SK-N-SH treated with all-trans-retinoic acid at 6 μM for 48 hours (cell line): ENCODE data around the gene APOO.

Experiments used
- ARNTL ChIP-seq: fragments of 450-650 bp; formaldehyde crosslinking; IDR thresholded peaks from 2 replicates; pipeline ENCODE4 v1.5.0; 2020; ENCODE audit warnings: low read depth, mild to moderate bottlenecking, moderate library complexity, borderline replicate concordance
- PATZ1 ChIP-seq: fragments of 250-450 bp; sonication (Bioruptor Pico); IDR thresholded peaks from 2 replicates; pipeline ENCODE4 v1.8.0; 2020; ENCODE audit warnings: mild to moderate bottlenecking, moderate library complexity, borderline replicate concordance
- PPARA ChIP-seq: fragments of 250-450 bp; sonication (Bioruptor Pico); IDR thresholded peaks from 2 replicates; pipeline ENCODE4 v1.5.0; 2020; ENCODE audit warnings: mild to moderate bottlenecking, borderline replicate concordance
- RARB ChIP-seq: fragments of 250-450 bp; sonication (Bioruptor Pico); IDR thresholded peaks from 2 replicates; pipeline ENCODE4 v1.8.0; 2021; ENCODE audit warnings: mild to moderate bottlenecking, moderate library complexity
- TCF4 ChIP-seq: fragments of 250-450 bp; sonication (Bioruptor Pico); IDR thresholded peaks from 2 replicates; pipeline ENCODE4 v1.8.0; 2021; ENCODE audit warnings: mild to moderate bottlenecking, moderate library complexity, borderline replicate concordance
- TSHZ2 ChIP-seq: fragments of 250-450 bp; sonication (Bioruptor Pico); IDR thresholded peaks from 2 replicates; pipeline ENCODE4 v1.5.0; 2020; ENCODE audit warnings: mild to moderate bottlenecking, moderate library complexity
- ZFP3 ChIP-seq: fragments of 250-450 bp; sonication (Bioruptor Pico); IDR thresholded peaks from 2 replicates; pipeline ENCODE4 v1.5.0; 2020; ENCODE audit warnings: mild to moderate bottlenecking, moderate library complexity
- ZNF8 ChIP-seq: fragments of 450-650 bp; formaldehyde crosslinking; IDR thresholded peaks from 2 replicates; pipeline ENCODE4 v1.5.0; 2020; ENCODE audit warnings: mild to moderate bottlenecking, moderate library complexity

- TF ChIP-seq ZNF8 (CRISPR knock-in tag) (no peak), ARNTL (CRISPR knock-in tag) (no peak), PATZ1 (no peak), RARB (no peak), PPARA (CRISPR knock-in tag) (no peak), ZFP3 (CRISPR knock-in tag) (no peak), TSHZ2 (CRISPR knock-in tag) (no peak), TCF4 (CRISPR knock-in tag) (no peak)
These were observed 123.0 kb downstream of the APOO start for GRCh38 chrX:23784470-23785331.
